GM19463 (cell line): Measurements from ENCODE around the gene TMEM30A.

Experiments
- ATAC-seq: cut with Tn5 transposase; IDR thresholded peaks from one replicate; pipeline ENCODE4 v1.9.1; 2021; ENCODE audit warnings: mild to moderate bottlenecking, moderate library complexity; ENCODE audit not compliant: unreplicated experiment

TMEM30A gene

DNA sequence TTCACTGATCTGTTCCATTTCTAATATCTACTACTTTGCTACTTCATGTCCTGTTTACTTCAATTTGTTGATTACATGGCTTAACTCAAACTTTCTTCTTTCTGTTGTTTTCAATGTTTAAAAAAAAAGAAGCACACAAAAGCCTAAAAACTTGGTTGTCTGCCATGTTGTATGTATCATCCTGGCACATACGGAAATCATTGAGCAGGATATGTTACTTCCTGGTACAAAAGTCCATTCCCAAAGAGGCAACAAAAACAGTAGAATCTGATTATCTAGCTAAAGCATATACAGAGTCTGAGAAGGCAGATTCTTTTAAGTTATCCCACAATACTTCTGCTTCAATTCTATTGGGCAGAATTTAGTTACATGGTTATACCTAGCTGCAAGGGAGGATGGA is 64.2 kb downstream of the TMEM30A start:
- ATAC-seq = no peak

DNA sequence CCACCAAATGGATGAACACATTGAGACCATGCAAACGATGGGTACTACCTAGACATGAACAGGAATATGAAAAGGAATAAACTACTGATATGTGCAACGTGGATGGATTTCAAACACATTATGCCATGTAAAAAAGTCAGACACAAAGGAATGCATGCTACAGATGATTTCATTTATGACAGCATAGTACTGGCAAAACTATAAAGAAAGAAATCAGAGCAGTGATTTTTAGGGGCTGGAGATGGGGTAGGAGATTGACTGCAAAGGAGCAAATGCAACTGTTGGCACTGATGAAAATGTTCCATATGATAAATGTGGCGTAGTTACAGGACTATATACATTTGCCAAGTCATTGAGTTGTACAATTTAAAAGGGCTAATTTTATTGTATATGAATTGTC is 65.3 kb downstream of the TMEM30A start:
- ATAC-seq = no peak

DNA sequence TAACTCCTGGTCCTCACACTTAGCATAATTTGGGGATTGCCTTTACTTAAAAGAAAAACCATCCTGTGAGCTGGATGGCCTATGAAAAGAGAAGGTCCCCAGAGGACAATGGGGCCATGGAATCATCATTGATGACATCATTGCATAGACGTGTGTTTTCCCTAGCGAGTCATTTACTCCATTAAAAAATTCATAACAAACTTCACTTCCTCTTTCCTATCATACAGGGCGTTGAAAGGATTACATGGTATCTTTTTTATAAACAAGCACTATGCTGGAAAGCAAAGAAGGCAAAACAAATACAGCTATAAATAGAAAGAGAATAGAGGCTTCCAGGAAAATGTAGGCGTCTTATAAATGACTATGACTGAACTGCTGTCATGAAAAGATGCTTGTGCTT is 67.4 kb downstream of the TMEM30A start:
- ATAC-seq = no peak

DNA sequence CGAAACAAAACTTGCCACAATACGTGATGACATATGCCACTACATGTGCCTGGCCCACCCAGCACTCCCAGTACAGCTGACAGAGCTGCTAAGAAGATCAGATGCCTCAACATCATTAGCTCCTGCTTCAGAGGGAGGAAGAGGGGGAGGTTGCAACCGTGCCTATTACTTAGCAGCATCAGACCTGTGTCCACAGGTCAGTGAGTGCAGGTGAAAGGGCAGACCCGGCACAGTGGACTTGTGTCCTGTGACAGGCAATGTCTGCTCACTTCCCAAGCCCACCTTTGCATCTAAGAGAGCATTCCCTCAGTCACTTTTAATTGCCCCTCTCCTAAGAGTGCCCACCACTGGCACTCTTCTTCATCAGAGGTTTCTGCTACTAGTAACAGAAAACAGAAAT is 69.3 kb downstream of the TMEM30A start:
- no peak for ATAC-seq

DNA sequence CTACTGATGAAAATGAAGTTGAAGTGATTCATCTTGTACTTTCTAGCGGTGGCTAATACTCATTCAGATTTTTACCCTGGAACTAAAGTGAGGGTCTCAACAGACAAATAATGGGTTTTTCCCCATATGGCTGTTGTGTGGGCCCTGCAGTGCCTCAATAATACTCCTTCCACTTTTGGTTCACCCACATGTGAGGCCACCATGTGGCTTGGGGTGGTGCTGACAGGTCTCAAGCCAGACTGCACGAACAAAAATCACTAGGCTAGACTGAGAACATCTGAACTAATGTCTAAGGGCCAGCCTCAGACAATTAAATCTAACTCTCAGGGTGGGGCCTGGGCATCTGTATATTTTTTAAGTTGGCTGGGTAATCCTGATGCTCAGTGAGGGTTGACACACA is 70.9 kb downstream of the TMEM30A start:
- ATAC-seq = no peak

DNA sequence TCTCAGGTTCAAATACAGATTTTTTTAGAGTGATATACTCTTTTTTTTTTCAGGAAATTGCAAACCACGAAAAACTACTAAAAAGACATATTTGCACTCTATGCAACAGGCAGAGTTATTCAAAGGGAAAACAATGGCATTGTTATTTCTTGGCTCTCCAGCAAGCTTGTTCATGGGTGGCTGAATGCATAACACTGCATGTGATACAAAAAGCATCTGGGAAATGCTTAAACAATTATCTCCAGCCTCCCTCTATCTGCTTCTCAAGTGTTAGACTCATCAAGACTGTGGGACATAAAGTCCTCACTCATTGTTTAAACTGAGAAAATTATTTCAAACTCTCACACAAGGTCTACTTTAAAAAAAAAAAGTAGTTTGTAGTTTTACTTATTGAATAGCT is 71.5 kb downstream of the TMEM30A start:
- no peak for ATAC-seq

DNA sequence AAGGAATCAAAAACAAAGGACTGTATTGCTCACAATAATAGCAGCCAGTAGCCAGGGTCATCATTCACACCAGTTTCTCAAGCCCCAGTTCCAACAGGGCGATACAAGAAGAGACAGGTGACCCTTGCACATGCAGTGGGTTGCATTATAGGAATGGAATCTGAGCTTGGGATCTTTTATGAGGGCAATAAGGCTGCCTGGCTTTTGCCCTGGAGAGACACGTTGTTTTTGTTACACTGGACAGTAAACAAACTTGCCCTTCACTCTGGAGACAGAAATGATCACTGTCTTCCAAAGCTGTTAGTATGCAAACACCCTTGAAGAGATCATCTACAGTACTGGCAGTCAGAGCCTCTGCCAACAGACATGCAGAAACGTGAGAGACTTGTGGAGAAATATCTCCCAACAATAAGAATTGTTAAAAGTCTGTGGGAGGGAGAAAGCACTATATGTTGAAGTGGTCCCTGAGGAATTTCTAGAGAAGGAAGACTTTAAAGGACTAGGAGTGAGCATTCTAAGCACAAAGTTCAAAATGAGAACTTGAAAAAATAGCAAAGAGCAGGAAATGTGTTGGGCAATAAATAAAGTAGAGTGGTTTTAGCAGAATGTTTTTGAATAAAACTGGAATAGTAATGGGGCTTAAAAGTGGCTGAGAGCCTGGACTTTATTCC is 72.5 kb downstream of the TMEM30A start:
- ATAC-seq = no peak

DNA sequence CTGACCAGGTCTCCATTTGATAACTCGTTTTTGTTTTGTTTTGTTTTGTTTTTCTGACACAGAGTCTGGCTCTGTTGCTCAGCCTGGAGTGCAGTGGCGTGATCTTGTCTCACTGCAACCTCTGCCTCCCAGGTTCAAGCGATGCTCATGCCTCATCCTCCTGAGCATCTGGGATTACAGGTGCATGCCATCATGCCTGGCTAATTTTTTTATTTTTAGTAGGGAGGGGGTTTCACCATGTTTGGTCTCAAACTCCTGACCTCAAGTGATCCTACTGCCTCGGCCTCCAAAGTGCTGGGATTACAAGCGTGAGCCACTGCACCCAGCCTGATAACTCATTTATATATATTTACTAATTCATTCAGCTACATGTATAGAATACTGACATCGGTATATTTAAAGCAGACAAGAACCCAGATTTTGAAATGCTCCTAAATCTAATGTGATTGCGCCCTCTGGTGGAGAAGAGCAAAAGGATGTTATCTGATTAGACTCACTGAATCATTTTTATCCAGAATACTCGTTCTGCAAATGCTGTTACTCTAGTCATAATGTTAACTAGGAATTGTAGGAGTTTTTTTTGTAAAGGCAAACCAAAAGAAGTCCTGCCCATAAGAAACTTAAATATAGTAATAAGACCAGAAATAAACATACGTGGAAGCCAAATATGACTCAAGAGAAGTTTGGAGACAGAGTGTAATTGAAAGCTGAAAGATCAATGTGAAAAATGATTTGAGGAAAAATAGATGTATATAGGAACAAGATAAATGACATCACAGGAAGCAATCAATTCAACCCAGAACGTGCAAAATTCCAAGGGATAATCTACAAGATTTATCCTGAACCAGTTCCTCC is 73.5 kb downstream of the TMEM30A start:
- ATAC-seq = no peak

DNA sequence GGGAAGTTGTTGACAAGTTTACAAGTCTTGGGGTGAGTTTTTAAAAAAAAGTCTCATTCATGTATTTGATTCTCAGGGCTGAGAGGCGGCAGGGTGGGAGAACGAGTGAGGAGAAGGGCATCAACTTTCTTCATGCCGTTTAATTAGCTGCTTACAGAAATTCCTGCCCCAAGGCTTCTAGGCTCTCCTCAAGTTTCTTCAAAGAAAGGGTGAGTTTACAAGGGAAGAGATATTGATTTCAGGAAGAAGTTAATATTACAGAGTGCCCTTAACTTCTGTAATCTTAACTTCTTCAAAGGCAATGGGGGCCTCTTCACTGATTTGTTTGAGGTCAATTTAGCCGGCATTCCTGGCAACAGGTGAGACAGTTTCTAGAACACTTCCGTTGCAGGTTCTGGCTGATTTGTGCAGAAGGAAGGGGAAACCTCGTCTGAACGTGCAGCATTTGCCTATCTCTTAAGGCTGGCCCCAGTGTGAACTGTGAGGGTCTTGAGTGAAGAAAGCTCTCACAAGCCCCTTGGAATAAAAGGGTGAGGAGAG is 75.3 kb downstream of the TMEM30A start:
- ATAC-seq = no peak

DNA sequence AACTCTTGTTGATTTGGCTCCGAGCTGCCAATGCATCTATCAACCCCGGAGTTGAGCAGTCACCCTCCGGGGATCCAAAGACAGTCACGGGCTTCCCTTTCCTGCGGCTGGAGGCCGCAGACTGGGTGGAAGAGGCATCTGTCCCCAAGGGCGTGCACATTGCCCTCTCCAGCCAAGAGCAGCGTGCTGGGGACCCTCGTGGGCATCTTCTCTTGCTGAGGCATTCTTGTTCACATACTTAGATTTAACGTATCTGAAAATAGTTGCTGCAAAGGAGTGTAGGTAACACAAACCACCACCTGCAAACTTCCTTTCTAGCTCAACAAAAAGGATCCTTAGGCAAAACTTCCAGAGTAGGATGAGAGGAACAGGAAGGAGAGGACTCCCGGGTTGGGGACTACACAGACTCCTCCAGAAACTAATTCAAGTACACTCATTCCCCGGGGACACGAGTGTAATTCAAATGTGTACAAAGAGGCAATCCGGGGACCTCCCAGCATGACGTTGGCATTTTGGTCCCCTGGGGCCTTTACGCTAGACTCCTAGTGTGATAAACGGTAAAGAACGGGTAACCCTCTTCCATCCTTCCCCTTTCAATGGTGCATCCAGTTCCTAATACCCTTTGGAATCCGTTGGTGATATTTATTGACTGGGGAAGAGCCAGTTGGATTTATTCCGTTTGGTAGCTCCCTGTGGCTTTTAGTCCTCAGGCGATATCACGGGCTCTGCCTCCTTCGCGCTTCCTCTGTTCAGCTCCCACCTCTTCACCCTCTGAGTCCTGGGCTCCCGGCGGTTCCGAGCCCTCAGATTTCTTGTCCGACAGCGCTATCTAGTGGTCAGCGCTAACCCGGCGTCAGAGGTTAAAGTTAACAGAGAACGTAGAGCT is 76.1 kb downstream of the TMEM30A start:
- peak; percentile 66 for ATAC-seq

DNA sequence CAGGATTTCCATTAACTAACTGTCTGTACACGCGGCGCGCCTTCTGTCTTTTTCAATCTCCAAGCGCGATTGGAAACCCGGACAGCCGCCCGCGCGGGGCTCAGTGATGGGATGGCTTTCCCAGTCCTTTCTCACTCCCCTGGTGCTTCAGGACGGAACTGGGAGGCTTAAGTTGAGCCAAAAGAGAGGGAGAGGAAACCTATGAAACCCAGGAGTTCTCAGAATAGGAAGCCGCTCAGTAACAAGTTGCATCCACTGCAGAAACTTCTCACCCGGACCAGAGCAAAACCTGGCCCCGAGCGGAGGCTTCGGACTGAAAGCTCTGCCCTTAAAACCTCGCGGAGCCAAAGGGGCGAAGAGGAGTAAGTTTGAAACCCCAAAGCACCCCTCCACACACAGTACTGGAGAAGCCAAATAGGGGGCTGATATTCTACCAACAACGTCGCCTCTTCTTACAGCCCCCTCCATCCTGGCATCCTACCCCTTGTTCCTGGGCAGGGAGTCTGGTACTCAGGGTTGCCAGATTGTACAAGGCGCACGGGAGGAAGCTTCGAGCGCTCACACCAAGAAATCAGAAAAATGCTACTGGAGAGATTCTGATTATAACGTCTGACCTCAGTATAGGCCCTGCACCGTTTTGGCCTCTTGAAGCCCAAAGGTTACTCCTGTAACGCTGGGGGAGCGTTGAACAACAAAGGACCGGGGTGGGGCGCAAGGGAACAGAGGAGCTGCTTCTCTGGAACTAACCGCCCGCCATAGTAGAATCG is 77.8 kb downstream of the TMEM30A start:
- peak; percentile 4 for ATAC-seq

DNA sequence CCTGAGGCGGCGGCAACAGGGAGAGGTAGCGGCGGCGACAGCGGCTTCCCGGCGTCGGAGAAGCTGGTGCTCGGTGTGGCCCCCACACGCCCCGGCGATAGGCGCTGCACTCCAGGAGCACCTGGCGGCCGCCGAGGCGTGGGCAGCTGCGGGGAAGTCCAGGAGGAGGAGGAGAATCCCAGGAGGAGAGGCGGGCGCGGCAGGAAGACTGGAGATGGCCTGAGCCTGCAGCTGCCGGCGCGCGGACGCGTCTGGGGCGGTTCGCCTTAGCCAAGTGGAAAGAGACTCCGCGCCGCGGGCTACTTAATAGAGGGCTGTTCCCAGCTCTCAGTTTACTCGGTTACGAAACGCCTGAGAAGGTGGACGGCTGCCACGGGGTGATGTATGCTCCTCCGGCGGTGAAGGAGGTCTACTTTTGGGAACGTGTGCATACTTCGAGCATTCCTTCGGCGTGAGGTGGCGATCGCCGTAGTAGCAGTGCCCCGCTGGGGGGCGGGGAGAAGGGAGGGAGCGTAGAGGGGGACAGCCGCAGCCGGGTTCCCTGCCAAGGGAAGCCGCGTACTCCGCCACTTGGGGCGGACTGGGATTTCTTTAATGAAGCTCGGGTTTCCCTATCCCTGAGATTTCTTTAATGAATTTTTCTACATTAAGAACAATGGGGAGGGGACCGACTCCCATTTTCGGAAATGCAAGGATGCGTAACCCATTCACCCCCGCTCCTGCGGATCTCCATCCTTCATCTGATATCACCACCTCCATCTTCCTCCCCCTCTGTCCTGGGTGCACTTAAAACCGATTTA is 78.6 kb downstream of the TMEM30A start, which contains the start of gene COL12A1:
Gene COL12A1, minus strand, starts transcription at position 278 of the 800 bp plus-strand sequence. CDS start 3,261 bp downstream, outside the sequence.
- ATAC-seq = no peak

DNA sequence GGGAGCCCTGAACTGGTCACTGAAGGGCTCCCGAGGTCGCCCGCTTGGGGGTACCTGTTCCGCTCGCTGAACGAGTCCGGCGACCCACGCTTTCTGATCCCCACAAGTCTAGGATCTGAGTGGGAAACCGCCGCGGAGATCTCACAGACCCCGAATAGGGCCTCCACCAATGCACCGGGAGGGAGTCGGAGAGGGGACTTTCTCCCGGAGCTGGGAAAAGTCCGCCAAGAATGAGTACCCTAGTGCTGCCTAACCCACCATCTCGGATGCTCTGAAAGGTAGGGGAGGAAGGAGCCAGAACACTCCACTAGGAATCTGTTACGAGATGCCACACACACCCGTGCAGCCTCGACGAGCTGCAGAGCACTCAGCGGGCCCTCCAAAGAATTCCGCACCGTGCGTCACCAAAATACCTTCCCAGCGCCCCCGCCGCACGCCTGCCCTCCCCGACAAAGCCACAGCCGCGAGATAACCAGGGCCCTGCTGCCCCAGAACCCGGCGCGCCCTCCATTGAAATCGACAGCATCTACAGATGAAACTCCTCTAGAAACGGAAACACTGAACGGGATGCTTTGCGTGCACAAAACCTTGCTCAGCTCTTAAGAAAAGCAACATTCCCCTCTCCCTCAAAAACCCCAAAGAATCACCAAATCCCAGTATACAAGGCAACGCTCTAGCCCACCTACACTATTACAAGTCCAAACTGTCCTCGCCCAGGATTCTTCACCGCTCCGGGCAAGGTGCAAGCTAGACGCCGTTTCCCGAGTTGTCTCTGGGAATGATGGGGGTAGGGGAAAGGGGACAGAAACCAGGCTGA is 79.4 kb downstream of the TMEM30A start:
- no peak for ATAC-seq

DNA sequence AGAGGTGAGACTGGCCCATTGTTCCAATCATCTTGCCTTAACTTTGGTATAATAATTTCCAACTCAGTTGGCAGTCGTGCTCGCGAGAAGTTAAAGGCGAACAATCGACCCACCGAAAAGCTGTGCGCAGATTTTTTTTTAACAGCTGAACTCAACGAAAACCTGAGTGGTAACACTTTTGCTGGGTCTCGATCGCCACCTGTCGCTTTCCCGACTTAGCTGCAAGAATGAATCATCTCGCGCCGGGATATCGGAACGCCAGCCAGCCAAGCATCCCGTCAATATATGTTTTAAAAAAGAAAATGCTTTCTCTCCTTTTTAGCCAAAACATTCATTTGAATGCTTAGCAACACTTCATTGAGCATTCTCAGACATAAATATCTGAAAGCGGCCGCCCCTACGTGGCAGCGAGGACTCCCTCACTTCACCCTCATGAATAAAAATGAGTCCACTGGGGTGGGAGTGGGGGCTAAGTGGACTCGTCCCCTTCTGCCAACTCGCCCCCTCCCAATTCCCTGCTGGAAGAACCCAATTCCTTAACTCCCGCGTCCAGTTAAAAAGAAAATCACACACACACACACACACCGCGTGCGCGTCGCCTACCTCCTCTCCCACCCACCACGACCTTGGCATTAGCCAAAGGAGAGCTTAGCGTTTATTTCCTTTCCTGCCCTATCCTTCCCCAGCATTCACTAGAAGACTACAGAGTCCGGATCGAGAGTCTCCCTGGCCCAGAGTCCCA is 80.2 kb downstream of the TMEM30A start:
- ATAC-seq = no peak

DNA sequence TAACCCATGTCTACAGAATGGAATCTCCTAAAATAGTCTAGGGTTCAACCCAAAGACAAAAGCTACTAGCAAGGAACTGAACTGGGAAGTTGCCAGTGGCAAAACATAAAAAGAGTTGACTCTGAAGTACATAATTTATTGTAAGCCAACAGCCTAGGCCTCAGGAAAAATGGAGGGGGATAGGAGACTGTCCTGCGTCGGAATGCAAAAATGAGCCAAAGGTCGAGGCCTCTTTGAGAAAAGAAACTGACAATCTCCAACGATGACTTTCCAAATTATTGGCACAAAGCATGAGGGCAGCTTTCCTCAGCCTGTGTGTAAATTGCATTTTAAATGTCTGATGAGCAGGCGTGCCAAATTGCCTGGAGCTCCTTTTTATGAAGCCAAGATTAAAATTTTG is 80.9 kb downstream of the TMEM30A start:
- ATAC-seq = no peak
